ENCODE data around the gene CRYAB. TPM values are rescaled to one million over a fixed set of nuclear protein-coding genes. Genes with fewer than 3 reads are reported as not detected.
A peak's percentile ranks its signal among the peaks of the same experiment; 100 is the strongest.

Gene CRYAB
- 100 to 1,000 TPM; 100 to 770 (median 580) TPM for polyA plus RNA-seq

GRCh38 chr11:111911563-111912401 lies at the start of gene CRYAB:
Gene CRYAB, minus strand, starts transcription at chr11:111911770. Its CDS starts 46 bp downstream, at chr11:111911724.
- H3K27ac ChIP-seq (ENCODE audit: low read depth, low read length), result peak within 1 kb of the TSS; percentile 41
- WGBS, 3 donors, result 27 to 52% (median 51%) methylated on average over 17 of the region's 17 CpGs

GRCh38 chr11:111960916-111961315 lies 49.3 kb upstream of the CRYAB start:
- WGBS, 3 donors, result 41 to 81% (median 73%) methylated on average over 5 of the region's 5 CpGs
- H3K27ac ChIP-seq (ENCODE audit: low read depth, low read length), result no peak overlapping the region

GRCh38 chr11:111957663-111958444 lies 46.3 kb upstream of the CRYAB start:
- 93 to 96% (median 94%) methylated on average over 10 to 12 of the region's 12 CpGs for WGBS, 3 donors
- H3K27ac ChIP-seq (ENCODE audit: low read depth, low read length), result no peak overlapping the region

- 96 to 97% (median 96%) methylated on average over 4 of the region's 4 CpGs for WGBS, 3 donors
- H3K27ac ChIP-seq (ENCODE audit: low read depth, low read length), result no peak overlapping the region
These were observed 42.6 kb upstream of the CRYAB start for GRCh38 chr11:111954154-111954553.

- 92 to 99% (median 94%) methylated on average over 3 of the region's 3 CpGs for whole genome bisulfite sequencing, 3 donors
- no peak overlapping the region for H3K27ac ChIP-seq (ENCODE audit: low read depth, low read length)
These were observed 40.0 kb upstream of the CRYAB start for GRCh38 chr11:111951565-111951964.

- no peak overlapping the region for H3K27ac ChIP-seq (ENCODE audit: low read depth, low read length)
These were observed 38.2 kb upstream of the CRYAB start for GRCh38 chr11:111949519-111950426.

GRCh38 chr11:111947143-111947542 lies 35.6 kb upstream of the CRYAB start:
- H3K27ac ChIP-seq (ENCODE audit: low read depth, low read length), result no peak overlapping the region

More at GRCh38 chr11:111949519-111950426, 38.2 kb upstream of the CRYAB start:
- WGBS, 3 donors, result 40 to 46% (median 44%) methylated on average over 7 of the region's 7 CpGs

GRCh38 chr11:111946499-111946898 lies 34.9 kb upstream of the CRYAB start:
- H3K27ac ChIP-seq (ENCODE audit: low read depth, low read length), result no peak overlapping the region
- 53 to 89% (median 88%) methylated on average over 3 of the region's 3 CpGs for WGBS, 3 donors

- peak overlapping the region; percentile 3 for H3K27ac ChIP-seq (ENCODE audit: low read depth, low read length)
- 58 to 74% (median 70%) methylated on average over 1 of the region's 1 CpG for WGBS, 3 donors
These were observed 33.6 kb upstream of the CRYAB start for GRCh38 chr11:111945198-111945597.

- peak overlapping the region; percentile 3 for H3K27ac ChIP-seq (ENCODE audit: low read depth, low read length)
- 66 to 76% (median 71%) methylated on average over 5 of the region's 5 CpGs for WGBS, 3 donors
These were observed 33.1 kb upstream of the CRYAB start for GRCh38 chr11:111944651-111945051.

GRCh38 chr11:111944139-111944538 lies 32.6 kb upstream of the CRYAB start:
- H3K27ac ChIP-seq (ENCODE audit: low read depth, low read length), result no peak overlapping the region
- WGBS, 3 donors, result 58 to 73% (median 60%) methylated on average over 3 of the region's 3 CpGs

GRCh38 chr11:111942829-111943228 lies 31.3 kb upstream of the CRYAB start:
- WGBS, 3 donors, result 91 to 96% (median 94%) methylated on average over 7 of the region's 7 CpGs
- H3K27ac ChIP-seq (ENCODE audit: low read depth, low read length), result no peak overlapping the region

GRCh38 chr11:111941963-111942362 lies 30.4 kb upstream of the CRYAB start:
- H3K27ac ChIP-seq (ENCODE audit: low read depth, low read length), result no peak overlapping the region
- WGBS, 3 donors, result 78 to 82% (median 80%) methylated on average over 5 of the region's 5 CpGs

- H3K27ac ChIP-seq (ENCODE audit: low read depth, low read length), result no peak overlapping the region
- 72 to 91% (median 90%) methylated on average over 4 of the region's 4 CpGs for WGBS, 3 donors
These were observed 28.4 kb upstream of the CRYAB start for GRCh38 chr11:111939836-111940604.

GRCh38 chr11:111938687-111939160 lies 27.2 kb upstream of the CRYAB start:
- WGBS, 3 donors, result 14 to 69% (median 15%) methylated on average over 7 of the region's 7 CpGs
- H3K27ac ChIP-seq (ENCODE audit: low read depth, low read length), result peak overlapping the region; percentile 44

GRCh38 chr11:111937844-111938243 lies 26.3 kb upstream of the CRYAB start:
- H3K27ac ChIP-seq (ENCODE audit: low read depth, low read length), result no peak overlapping the region
- WGBS, 3 donors, result 70 to 80% (median 70%) methylated on average over 7 of the region's 7 CpGs

GRCh38 chr11:111937461-111937769 lies 25.8 kb upstream of the CRYAB start:
- H3K27ac ChIP-seq (ENCODE audit: low read depth, low read length), result no peak overlapping the region
- 12 to 17% (median 15%) methylated on average over 7 to 9 of the region's 9 CpGs for WGBS, 3 donors

GRCh38 chr11:111936040-111936540 lies 24.5 kb upstream of the CRYAB start:
- no peak overlapping the region for H3K27ac ChIP-seq (ENCODE audit: low read depth, low read length)
- 28 to 60% (median 52%) methylated on average over 3 of the region's 3 CpGs for WGBS, 3 donors

Data from adipose tissue (tissue), 3 donors.